SH-SY5Y (cell line): ENCODE data around the gene GNG13.

Source experiments
- GATA2 ChIP-seq: IDR thresholded peaks from 2 replicates; pipeline ENCODE4 v1.6.1; 2011; ENCODE audit warnings: mild to moderate bottlenecking, low read depth, low read length
- GATA3 ChIP-seq: IDR thresholded peaks from 2 replicates; pipeline ENCODE4 v1.6.1; 2011; ENCODE audit warnings: low read depth, mild to moderate bottlenecking, low read length, moderate library complexity

Gene GNG13

DNA sequence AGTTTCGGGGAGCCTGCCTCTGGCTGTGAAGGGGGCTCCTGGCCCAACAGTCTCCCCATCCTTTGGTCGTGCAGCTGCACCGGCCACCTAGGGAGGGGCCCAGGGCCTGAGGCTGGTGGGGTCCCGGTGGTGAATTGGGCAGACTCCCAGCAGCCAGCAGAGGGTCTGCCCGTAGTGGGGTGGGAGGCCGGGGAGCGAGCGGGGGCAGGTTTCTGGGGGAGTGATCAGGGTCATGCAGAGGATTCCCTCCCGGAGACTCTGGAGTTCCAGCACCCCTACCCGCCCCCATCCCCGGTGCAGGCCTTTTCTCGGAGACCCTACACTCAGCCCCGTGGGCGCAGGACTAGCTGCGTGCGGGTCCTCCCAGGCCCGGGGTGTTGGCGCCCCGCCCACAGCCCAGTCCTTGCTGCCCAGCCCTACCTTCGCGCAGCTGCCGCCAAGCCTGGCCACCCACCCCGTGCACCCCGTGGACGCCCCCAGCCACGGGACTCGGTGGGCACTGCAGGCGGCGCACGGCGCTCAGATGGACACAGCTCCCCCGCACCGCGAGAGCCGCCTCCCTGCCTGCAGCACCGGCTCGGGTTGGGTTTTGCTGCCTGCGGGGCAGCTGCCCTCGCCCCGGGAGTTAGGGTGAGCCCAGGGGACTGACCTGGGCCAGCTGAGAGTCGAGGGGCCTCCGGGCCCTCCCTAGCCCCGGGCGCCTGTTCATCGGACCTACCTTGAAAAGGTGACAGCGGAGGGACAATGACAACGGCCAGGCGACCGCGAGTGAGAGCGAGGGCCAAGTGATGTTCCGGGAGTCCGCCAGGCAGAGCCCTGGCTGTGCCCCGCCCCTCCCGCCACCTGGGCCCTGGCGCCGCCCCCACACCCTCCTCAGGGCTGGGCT, at the start of gene GNG13:
GNG13 (minus strand) TSS at position 787 of the 886 bp plus-strand sequence. CDS start 1,657 bp downstream, outside the sequence.
- TF ChIP-seq GATA2 (no peak), GATA3 (no peak)

- TF ChIP-seq GATA3 (no peak), GATA2 (no peak)
Observed at GRCh38 chr16:848510-849253, 48.1 kb upstream of the GNG13 start.

- TF ChIP-seq GATA3 (no peak), GATA2 (no peak)
Observed at GRCh38 chr16:847681-848445, 47.3 kb upstream of the GNG13 start.

DNA sequence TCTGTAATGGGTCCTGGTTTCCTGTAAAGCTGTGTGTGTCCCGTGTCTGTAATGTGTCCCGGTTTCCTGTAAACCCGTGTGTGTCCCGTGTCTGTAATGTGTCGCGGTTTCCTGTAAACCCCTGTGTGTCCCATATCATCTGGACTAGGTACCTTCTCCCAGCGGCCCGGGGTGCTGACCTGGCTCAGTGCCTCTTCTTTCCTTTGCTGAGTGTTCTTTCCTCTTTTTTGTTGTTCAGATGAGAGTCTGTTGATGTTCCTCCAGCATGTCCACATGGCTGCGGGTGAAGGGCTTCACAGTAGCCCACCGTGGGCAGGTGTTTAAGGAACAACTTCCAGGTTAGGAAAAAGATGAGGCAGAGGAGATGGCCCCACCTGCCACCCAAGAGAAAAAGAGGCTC, 46.6 kb upstream of the GNG13 start:
- TF ChIP-seq GATA2 (no peak), GATA3 (no peak)

DNA sequence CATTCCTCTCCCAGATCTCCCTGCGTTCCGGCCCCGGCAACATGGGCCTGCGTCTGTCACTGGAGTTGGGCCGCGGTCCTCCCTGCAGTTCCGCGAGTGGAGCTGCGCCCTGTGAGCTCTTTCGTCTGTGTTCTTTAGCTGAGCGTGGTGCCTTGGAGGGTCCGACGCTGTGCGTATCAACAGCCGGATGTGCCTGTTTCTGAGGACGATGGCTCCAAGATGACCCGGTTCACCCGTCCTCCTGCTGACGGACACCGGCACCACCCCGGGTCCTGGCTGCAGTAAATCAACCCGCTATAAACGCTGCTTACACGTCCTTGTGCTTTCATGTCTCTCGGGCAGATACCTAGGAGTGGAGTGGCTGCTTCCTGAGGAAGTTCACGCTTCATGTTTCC, 44.8 kb upstream of the GNG13 start:
- TF ChIP-seq GATA3 = no peak
- TF ChIP-seq GATA2 = no peak

DNA sequence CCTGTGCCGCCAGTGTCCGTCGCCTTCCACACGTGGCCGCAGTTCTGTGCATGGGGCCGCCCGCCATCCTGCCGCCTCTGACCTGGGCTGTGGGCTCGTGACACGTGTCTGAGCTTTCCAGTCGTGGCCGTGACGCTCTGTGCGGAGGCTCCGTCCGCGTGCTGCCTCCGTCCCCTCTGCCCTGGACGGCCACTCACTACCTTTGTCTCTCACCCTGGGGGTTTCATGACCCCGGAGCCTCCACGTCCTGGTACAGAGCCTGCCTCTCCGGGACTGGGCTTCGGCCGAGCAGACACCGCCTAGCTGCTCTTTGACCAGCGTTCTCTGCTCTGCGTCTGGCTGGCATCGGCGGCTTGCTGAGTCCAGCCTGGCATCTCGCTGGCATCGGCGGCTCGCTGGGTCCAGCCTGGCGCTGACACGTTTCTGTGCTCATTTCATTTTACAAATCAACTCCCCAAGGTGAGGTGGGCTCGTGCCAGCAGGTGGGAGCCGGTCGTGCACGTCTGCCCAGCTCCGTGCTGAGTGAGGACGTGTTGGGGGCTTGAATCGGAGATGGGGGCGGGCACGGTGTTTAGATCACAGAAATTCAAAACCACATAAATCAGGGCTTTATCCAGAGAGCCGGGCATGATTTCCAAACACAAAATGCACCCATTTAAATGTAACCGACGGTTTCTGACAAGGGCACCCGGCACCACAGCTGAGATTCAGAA, 44.3 kb upstream of the GNG13 start:
- TF ChIP-seq GATA2 (no peak), GATA3 (no peak)

GRCh38 chr16:843771-844170, 43.2 kb upstream of the GNG13 start:
- TF ChIP-seq GATA2 = no peak
- TF ChIP-seq GATA3 = no peak

DNA sequence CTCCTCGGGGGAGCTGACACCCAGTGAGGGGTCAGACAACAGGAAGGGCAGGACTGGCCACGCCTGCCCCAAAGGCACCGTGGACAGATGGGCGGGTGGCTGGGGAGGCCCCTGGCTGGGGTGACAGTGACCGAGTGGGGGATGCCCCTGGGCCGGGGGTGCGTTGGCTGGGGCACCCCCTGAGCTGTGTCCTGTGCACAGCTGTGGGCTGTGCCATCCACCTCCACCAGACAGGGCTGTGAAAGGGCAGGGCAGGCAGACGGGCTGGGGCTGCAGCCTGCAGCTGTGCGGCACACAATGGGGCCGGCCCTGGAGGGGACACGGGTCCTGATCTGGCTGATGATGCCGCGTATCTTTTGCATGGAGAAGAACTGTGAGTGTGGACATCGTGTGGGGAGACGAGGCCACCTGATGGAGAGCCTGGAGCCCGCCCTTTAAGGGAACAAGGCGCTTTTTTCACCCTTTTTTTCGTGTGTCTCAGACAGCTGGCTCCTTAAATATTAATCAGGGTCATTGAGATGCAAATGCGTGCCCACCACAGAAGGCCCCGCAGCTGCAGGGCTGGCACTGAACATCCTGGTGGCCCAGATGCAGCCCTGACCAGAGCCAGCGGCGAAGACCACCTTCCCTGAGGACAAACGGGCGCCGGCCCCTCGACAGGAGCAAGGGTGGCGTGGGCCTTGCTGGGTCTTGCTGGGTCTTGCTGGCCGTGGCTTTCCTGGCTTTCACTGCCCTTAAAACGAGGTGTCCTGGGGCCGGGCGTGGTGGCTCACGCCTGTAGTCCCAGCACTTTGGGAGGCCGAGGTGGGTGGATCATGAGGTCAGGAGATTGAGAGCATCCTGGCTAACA, 42.4 kb upstream of the GNG13 start:
- TF ChIP-seq GATA2 = no peak
- no peak for TF ChIP-seq GATA3

GRCh38 chr16:842061-842476, 41.5 kb upstream of the GNG13 start:
- no peak for TF ChIP-seq GATA2

- TF ChIP-seq GATA2 = no peak
Observed at GRCh38 chr16:841455-842060, 41.0 kb upstream of the GNG13 start.

DNA sequence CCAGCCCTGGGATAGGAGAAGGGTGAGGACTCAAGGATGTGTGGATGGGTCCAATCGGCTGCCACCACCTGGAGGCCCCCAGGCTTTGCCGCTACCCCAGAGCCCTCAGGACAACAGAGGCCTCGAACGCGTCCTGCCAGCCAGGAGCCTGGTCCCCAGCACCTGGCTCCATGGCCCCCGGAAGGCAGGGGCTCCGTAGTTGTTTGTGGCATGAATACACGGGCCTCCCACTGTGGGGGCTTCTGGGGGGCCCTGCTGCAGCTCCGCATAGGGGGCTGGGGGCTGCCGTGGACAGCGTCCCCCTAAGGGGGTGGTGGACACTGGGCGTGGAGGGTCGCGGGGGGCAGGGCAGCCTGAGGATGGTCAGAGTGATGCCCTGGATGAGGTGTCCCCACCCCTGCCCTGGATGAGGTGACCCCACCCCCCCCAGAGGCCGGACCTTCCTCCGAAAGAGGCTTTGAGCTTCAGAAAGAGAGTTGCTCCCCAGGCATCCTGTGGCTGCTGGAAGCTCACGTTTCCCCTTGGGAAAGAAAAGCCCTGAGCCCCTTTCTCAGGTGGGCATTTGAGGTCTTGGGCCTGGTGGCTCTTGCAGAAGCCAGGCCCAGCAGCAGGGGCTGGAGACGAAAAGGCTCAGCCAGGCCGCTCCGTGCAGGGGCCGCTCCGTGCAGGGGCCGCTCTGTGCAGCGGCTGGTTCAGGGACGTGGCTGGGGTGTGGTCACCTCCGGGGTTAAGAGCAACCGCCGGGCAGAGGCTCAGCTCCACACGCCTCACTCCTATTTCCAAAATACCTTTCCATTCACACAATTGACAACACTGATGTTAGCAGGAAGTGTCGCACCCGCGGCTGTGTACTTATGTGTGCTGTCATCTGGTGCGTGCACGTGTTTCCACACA, 40.3 kb upstream of the GNG13 start:
- TF ChIP-seq GATA2 = no peak

DNA sequence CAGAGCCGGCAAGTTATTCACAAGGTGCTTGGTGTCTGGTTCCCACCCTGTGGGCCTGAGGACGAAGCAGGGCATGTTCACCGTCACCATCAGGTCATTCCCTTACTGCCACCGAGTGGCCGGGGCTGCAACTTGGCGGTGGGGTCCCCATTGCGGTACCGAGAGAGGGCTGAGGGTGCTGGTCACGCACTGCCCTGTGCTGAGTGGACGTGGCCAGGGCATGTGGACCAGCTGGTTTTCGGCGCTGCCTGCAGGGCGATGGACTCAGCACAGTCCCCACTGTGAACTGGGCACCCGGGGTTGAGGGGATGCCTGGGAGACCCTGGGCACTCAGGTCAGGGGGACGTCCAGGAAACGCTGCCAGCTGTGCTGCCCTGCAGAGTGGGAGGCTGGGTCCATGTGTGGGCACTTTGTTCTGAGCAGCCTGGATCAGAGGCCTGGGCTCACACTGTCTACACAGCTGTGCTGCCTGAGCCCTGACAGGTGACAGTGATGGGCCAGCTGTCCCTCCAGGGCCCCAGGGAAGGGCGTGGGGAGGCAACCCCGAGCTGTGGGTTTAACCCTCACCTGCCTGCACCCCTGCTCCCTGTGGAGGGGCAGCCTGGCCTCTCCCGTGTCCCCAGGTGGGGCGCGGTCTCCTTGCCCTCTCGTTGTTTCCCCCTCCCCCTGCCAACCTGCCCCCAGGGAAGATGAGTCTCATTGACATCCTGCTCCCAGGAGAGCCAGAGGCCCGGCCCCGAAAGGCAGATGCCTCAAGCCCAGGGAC, 39.3 kb upstream of the GNG13 start:
- TF ChIP-seq GATA3 (no peak), GATA2 (no peak)
